ENCODE results near the gene AGXT2.

The AGXT2 gene, protein sequence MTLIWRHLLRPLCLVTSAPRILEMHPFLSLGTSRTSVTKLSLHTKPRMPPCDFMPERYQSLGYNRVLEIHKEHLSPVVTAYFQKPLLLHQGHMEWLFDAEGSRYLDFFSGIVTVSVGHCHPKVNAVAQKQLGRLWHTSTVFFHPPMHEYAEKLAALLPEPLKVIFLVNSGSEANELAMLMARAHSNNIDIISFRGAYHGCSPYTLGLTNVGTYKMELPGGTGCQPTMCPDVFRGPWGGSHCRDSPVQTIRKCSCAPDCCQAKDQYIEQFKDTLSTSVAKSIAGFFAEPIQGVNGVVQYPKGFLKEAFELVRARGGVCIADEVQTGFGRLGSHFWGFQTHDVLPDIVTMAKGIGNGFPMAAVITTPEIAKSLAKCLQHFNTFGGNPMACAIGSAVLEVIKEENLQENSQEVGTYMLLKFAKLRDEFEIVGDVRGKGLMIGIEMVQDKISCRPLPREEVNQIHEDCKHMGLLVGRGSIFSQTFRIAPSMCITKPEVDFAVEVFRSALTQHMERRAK

DNA sequence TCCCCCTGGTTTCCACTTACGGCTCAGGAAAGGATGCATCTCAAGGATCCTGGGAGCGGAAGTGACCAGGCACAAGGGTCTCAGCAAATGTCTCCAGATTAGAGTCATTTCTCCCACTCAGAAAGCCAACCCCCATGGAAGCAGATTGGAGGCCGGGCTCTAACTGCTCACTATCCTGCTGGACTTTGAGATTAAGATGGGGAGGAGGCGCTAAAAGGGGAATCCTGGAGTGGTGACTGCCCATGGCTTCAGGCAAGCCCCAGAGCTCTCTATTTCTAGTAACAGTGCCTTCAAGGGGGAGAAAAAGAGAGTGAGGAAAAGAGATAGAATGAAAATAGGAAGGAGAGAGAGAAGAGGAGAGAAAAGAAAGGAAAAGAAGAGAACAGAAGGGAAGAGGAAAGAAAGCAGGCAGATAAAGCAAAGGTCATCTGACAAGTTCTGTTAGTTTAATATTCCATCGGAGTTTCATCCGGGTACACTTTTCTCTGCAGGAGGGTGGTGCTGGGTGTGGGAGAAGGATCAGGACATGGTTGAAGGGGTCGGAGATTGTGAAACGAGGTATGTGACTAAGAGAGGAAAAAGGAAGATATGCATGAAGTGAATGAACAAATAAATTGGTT, at the start of gene AGXT2:
Gene AGXT2, minus strand, starts transcription at position 165 of the 620 bp plus-strand sequence. Its CDS starts 57 bp downstream, at position 108.
- POLR2A ChIA-PET, result no interaction called here

GRCh38 chr5:35096932-35097331, 49.2 kb upstream of the AGXT2 start:
- POLR2A ChIA-PET, result no interaction called here
- TF ChIP-seq, protein P1, sequence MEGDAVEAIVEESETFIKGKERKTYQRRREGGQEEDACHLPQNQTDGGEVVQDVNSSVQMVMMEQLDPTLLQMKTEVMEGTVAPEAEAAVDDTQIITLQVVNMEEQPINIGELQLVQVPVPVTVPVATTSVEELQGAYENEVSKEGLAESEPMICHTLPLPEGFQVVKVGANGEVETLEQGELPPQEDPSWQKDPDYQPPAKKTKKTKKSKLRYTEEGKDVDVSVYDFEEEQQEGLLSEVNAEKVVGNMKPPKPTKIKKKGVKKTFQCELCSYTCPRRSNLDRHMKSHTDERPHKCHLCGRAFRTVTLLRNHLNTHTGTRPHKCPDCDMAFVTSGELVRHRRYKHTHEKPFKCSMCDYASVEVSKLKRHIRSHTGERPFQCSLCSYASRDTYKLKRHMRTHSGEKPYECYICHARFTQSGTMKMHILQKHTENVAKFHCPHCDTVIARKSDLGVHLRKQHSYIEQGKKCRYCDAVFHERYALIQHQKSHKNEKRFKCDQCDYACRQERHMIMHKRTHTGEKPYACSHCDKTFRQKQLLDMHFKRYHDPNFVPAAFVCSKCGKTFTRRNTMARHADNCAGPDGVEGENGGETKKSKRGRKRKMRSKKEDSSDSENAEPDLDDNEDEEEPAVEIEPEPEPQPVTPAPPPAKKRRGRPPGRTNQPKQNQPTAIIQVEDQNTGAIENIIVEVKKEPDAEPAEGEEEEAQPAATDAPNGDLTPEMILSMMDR (IDR thresholded peaks at IDR 0.05; ENCODE audit: insufficient read depth, low read length, missing control alignments), result no peak
- H3K4me3 ChIP-seq (ENCODE audit: low read depth, low read length), result no peak overlapping the region
- DNase-seq (ENCODE audit: low read depth, low spot score), result no peak
- CTCF ChIA-PET, result interaction anchor here (0.6 to 4.3 kb wide), 3 partner anchors 86 to 554 kb away, joined by 3 to 18 read pairs (median 3); no protein-coding TSS in a partner anchor

More for the DNA sequence above, at the start of gene AGXT2:
- H3K4me3 ChIP-seq (ENCODE audit: low read depth, low read length), result no peak within 1 kb of the TSS
- TF ChIP-seq, protein P1 (IDR thresholded peaks at IDR 0.05; ENCODE audit: insufficient read depth, low read length, missing control alignments), result no peak
- CTCF ChIA-PET, result interaction anchor here (1.2 kb wide), 1 partner anchor 21 kb away, joined by 3 read pairs; no protein-coding TSS in a partner anchor
- no peak for DNase-seq (ENCODE audit: low read depth, low spot score)

GRCh38 chr5:35096216-35096615, 48.5 kb upstream of the AGXT2 start:
- ChIA-PET CTCF (interaction anchor here (1.2 to 4.3 kb wide), 2 partner anchors 86 to 555 kb away, joined by 3 to 18 read pairs; no protein-coding TSS in a partner anchor), POLR2A (no interaction called here)
- H3K4me3 ChIP-seq (ENCODE audit: low read depth, low read length), result no peak overlapping the region
- TF ChIP-seq, protein P1 (IDR thresholded peaks at IDR 0.05; ENCODE audit: insufficient read depth, low read length, missing control alignments), result no peak
- no peak for DNase-seq (ENCODE audit: low read depth, low spot score)

- ChIA-PET CTCF (interaction anchor here (4.3 kb wide), 1 partner anchor 87 kb away, joined by 18 read pairs; no protein-coding TSS in a partner anchor), POLR2A (no interaction called here)
- DNase-seq (ENCODE audit: low read depth, low spot score), result no peak
These were observed 47.6 kb upstream of the AGXT2 start for GRCh38 chr5:35095366-35095765.

GRCh38 chr5:35094948-35095347, 47.2 kb upstream of the AGXT2 start:
- TF ChIP-seq, protein P1 (IDR thresholded peaks at IDR 0.05; ENCODE audit: insufficient read depth, low read length, missing control alignments), result no peak
- no peak for DNase-seq (ENCODE audit: low read depth, low spot score)
- ChIA-PET POLR2A (no interaction called here), CTCF (interaction anchor here (4.3 kb wide), 1 partner anchor 88 kb away, joined by 18 read pairs; no protein-coding TSS in a partner anchor)
- H3K4me3 ChIP-seq (ENCODE audit: low read depth, low read length), result no peak overlapping the region

More at GRCh38 chr5:35095366-35095765, 47.6 kb upstream of the AGXT2 start:
- H3K4me3 ChIP-seq (ENCODE audit: low read depth, low read length), result no peak overlapping the region
- TF ChIP-seq, protein P1 (IDR thresholded peaks at IDR 0.05; ENCODE audit: insufficient read depth, low read length, missing control alignments), result no peak

DNA sequence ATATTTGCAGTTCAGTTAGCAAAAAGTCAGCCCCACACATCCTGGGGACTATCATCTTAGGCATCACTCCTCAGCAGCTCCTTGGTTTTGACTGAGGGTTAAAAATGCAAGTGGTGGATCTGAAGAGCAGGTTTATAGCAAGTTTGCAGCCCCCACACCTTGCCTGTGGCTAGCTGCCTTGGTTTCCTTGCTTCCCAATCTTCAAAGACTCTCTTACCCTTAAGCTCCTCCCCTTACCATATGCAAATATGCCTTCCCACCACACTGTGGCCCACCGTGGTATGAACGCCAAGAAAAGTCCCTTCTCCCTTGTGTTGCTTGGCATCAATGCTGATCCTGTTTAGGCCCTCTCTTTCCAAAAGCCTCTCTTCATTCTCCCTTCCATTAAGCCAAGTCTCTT, 45.0 kb upstream of the AGXT2 start:
- DNase-seq (ENCODE audit: low read depth, low spot score), result no peak
- CTCF ChIA-PET, result interaction anchor here (1.3 to 7.5 kb wide), 4 partner anchors 88 to 833 kb away, joined by 3 to 58 read pairs (median 27); no protein-coding TSS in a partner anchor
- TF ChIP-seq, protein P1 (IDR thresholded peaks at IDR 0.05; ENCODE audit: insufficient read depth, low read length, missing control alignments), result no peak
- H3K4me3 ChIP-seq (ENCODE audit: low read depth, low read length), result no peak overlapping the region
- POLR2A ChIA-PET, result no interaction called here

Data from AG04449 (cell line).